DMS153 treated with DMSO at 0.1 percent for 48 hours (cell line): Measurements from ENCODE around the gene FHOD3.

Experiments
- DNase-seq: peaks from one replicate; lab custom pipeline; 2025; ENCODE audit not compliant: unreplicated experiment; lab: John Stamatoyannopoulos, UW

The FHOD3 gene

GRCh38 chr18:36509646-36510197, 212.2 kb downstream of the FHOD3 start:
- DNase-seq, result no peak

GRCh38 chr18:36511791-36512352, 214.4 kb downstream of the FHOD3 start:
- no peak for DNase-seq

- DNase-seq, result no peak
Measured at GRCh38 chr18:36513556-36513955, 216.0 kb downstream of the FHOD3 start.

- no peak for DNase-seq
Measured at GRCh38 chr18:36514778-36515177, 217.3 kb downstream of the FHOD3 start.

GRCh38 chr18:36516258-36516657, 218.7 kb downstream of the FHOD3 start:
- DNase-seq, result no peak

- DNase-seq, result no peak
Measured at GRCh38 chr18:36516726-36517125, 219.2 kb downstream of the FHOD3 start.

- no peak for DNase-seq
Measured at GRCh38 chr18:36518839-36519238, 221.3 kb downstream of the FHOD3 start.

- no peak for DNase-seq
Measured at GRCh38 chr18:36519358-36519757, 221.8 kb downstream of the FHOD3 start.

GRCh38 chr18:36522509-36522908, 225.0 kb downstream of the FHOD3 start:
- no peak for DNase-seq

- DNase-seq, result no peak
Measured at GRCh38 chr18:36525913-36526312, 228.4 kb downstream of the FHOD3 start.

- no peak for DNase-seq
Measured at GRCh38 chr18:36526611-36527010, 229.1 kb downstream of the FHOD3 start.

GRCh38 chr18:36527051-36527450, 229.5 kb downstream of the FHOD3 start:
- DNase-seq, result no peak

- DNase-seq, result no peak
Measured at GRCh38 chr18:36527740-36528455, 230.4 kb downstream of the FHOD3 start.

- DNase-seq, result no peak
Measured at GRCh38 chr18:36529747-36530146, 232.2 kb downstream of the FHOD3 start.

GRCh38 chr18:36530676-36531405, 233.3 kb downstream of the FHOD3 start:
- DNase-seq, result no peak

- DNase-seq, result no peak
Measured at GRCh38 chr18:36531636-36532035, 234.1 kb downstream of the FHOD3 start.

GRCh38 chr18:36532394-36532793, 234.9 kb downstream of the FHOD3 start:
- no peak for DNase-seq

- no peak for DNase-seq
Measured at GRCh38 chr18:36532815-36533214, 235.3 kb downstream of the FHOD3 start.

GRCh38 chr18:36533446-36534153, 236.1 kb downstream of the FHOD3 start:
- no peak for DNase-seq

GRCh38 chr18:36534154-36534688, 236.7 kb downstream of the FHOD3 start:
- no peak for DNase-seq
